WTC11 (cell line): Measurements from ENCODE around the gene KLC3. TPM values are rescaled to one million over a fixed set of nuclear protein-coding genes. Genes with fewer than 3 reads are reported as not detected.

Experiments used
- ATAC-seq: fragments of 200-7000 bp; cut with Tn5 transposase; 2 replicates; pipeline ENCODE4 v1.10.0; 2021; ENCODE audit warnings: mild to moderate bottlenecking, moderate library complexity
- CTCF ChIA-PET: fragments of 300-600 bp; sonication (Branson Sonifier 250); formaldehyde crosslinking; loops from one replicate; lab custom pipeline; 2021; ENCODE audit warnings: antibody characterized with exemption; lab: Charles Lee
- POLR2A ChIA-PET: fragments of 350-600 bp; sonication (Branson Sonifier 250); formaldehyde crosslinking; loops from one replicate; lab custom pipeline; 2021; ENCODE audit warnings: antibody characterized with exemption; lab: Charles Lee
- DNase-seq: peaks from one replicate; pipeline ENCODE4 v3.0.0; 2021; ENCODE audit warnings: low spot score
- H3K27ac Mint-ChIP-seq: 2 replicates; pipeline ENCODE4 v1.8.0; 2021; ENCODE audit warnings: mixed read lengths
- H3K27me3 Mint-ChIP-seq: 2 replicates; pipeline ENCODE4 v1.8.0; 2021; ENCODE audit warnings: low read depth, mild to moderate bottlenecking, moderate library complexity, mixed read lengths
- H3K36me3 Mint-ChIP-seq: 2 replicates; pipeline ENCODE4 v1.8.0; 2021; ENCODE audit warnings: mixed read lengths
- H3K4me1 Mint-ChIP-seq: 2 replicates; pipeline ENCODE4 v1.8.0; 2022; ENCODE audit warnings: mixed read lengths
- H3K4me3 Mint-ChIP-seq: 2 replicates; pipeline ENCODE4 v1.8.0; 2021; ENCODE audit warnings: mild to moderate bottlenecking, moderate library complexity, mixed read lengths
- H3K9me3 Mint-ChIP-seq: 2 replicates; pipeline ENCODE4 v1.8.0; 2021; ENCODE audit warnings: mixed read lengths
- ARID4B ChIP-seq: sonication (generic); formaldehyde crosslinking; IDR thresholded peaks from 2 replicates; pipeline ENCODE4 v1.8.0; 2023; ENCODE audit warnings: missing genetic modification reagents, mild to moderate bottlenecking, borderline replicate concordance
- CBFB ChIP-seq: sonication (generic); formaldehyde crosslinking; IDR thresholded peaks from 2 replicates; pipeline ENCODE4 v1.8.1; 2022; ENCODE audit warnings: mild to moderate bottlenecking, low read depth, missing genetic modification reagents
- ELF4 ChIP-seq: sonication (generic); formaldehyde crosslinking; IDR thresholded peaks from 2 replicates; pipeline ENCODE4 v1.8.1; 2022; ENCODE audit warnings: low read depth, mild to moderate bottlenecking, moderate library complexity, missing genetic modification reagents
- ESRRA ChIP-seq: sonication (generic); formaldehyde crosslinking; IDR thresholded peaks from 2 replicates; pipeline ENCODE4 v1.8.1; 2022; ENCODE audit warnings: mild to moderate bottlenecking, missing genetic modification reagents, borderline replicate concordance
- FOXJ3 ChIP-seq: sonication (generic); formaldehyde crosslinking; IDR thresholded peaks from 2 replicates; pipeline ENCODE4 v1.9.0; 2021; ENCODE audit warnings: missing genetic modification reagents, mild to moderate bottlenecking, borderline replicate concordance
- GTF2I ChIP-seq: fragments of 250-450 bp; sonication (Bioruptor Pico); conservative IDR thresholded peaks from 2 replicates; pipeline ENCODE4 v1.4.0; 2021; ENCODE audit warnings: mild to moderate bottlenecking
- IRF2 ChIP-seq: sonication (generic); formaldehyde crosslinking; IDR thresholded peaks from 2 replicates; pipeline ENCODE4 v1.8.0; 2022; ENCODE audit warnings: low read depth, missing genetic modification reagents, borderline replicate concordance
- MLX ChIP-seq: sonication (generic); formaldehyde crosslinking; IDR thresholded peaks from 2 replicates; pipeline ENCODE4 v1.8.1; 2023; ENCODE audit warnings: mild to moderate bottlenecking, missing genetic modification reagents, moderate library complexity
- NFATC4 ChIP-seq: fragments of 250-450 bp; sonication (Bioruptor Pico); IDR thresholded peaks from 2 replicates; pipeline ENCODE4 v1.9.0; 2021; ENCODE audit warnings: mild to moderate bottlenecking
- OVOL2 ChIP-seq: fragments of 250-450 bp; sonication (Bioruptor Pico); IDR thresholded peaks from 2 replicates; pipeline ENCODE4 v1.9.0; 2021; ENCODE audit warnings: mild to moderate bottlenecking, borderline replicate concordance
- PRDM15 ChIP-seq: sonication (generic); formaldehyde crosslinking; IDR thresholded peaks from 2 replicates; pipeline ENCODE4 v1.8.0; 2022; ENCODE audit warnings: missing genetic modification reagents
- RELA ChIP-seq: sonication (generic); formaldehyde crosslinking; IDR thresholded peaks from 2 replicates; pipeline ENCODE4 v1.8.1; 2022; ENCODE audit warnings: missing genetic modification reagents, mild to moderate bottlenecking, borderline replicate concordance
- SMAD3 ChIP-seq: sonication (generic); formaldehyde crosslinking; IDR thresholded peaks from 2 replicates; pipeline ENCODE4 v1.8.0; 2022; ENCODE audit warnings: missing genetic modification reagents, mild to moderate bottlenecking, borderline replicate concordance
- ZBTB21 ChIP-seq: sonication (generic); formaldehyde crosslinking; IDR thresholded peaks from 2 replicates; pipeline ENCODE4 v1.8.1; 2023; ENCODE audit warnings: mild to moderate bottlenecking, missing genetic modification reagents, borderline replicate concordance
- ZNF121 ChIP-seq: sonication (generic); formaldehyde crosslinking; IDR thresholded peaks from 2 replicates; pipeline ENCODE4 v1.8.0; 2023; ENCODE audit warnings: missing genetic modification reagents
- total RNA-seq: library from RNA; stranded (reverse); gene quantifications from 3 replicates; pipeline ENCODE4 v1.2.3, GENCODE V29; 2021
- TF ChIP-seq, protein P1 (sequence below): sonication (generic); formaldehyde crosslinking; IDR thresholded peaks from 2 replicates; pipeline ENCODE4 v1.8.1; 2023; ENCODE audit warnings: mild to moderate bottlenecking, moderate library complexity, missing genetic modification reagents
- TF ChIP-seq, protein P2 (sequence below): fragments of 250-450 bp; sonication (Bioruptor Pico); conservative IDR thresholded peaks from 2 replicates; pipeline ENCODE4 v1.9.0; 2021; ENCODE audit warnings: mild to moderate bottlenecking

Gene KLC3
- total RNA-seq, 1 experiment from 2014 or later = 5.2 TPM

DNA sequence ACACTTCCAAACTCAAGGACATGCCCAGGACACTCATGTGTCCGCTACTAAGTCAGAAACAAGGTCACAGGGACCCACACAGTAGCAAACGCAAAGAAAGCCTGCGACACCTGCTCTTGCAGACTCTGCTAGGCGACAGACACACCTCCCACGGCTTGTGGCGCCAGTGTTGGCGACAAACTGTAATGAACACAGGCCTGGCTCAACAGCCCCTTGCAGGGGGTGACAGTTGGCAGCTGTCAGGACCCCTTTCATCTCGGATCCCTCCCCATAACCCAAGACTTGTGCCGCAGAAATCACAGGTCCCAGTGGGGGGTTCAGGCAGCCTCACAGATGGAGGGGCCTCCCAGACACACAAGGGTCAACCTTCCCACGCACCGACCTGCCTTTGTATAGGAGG lies 18.2 kb upstream of the KLC3 start:
- H3K27me3 Mint-ChIP-seq = peaks cover 34% of the 10 kb centered on the region
- H3K9me3 Mint-ChIP-seq = no peaks in the 10 kb centered on the region
- no peak overlapping the region for H3K4me3 Mint-ChIP-seq
- ChIA-PET POLR2A (no interaction called here), CTCF (interaction anchor here (1.4 kb wide), 1 partner anchor 122 kb away, joined by 4 read pairs; no protein-coding TSS in a partner anchor)
- no peak overlapping the region for H3K27ac Mint-ChIP-seq
- H3K4me1 Mint-ChIP-seq = peaks cover 18% of the 10 kb centered on the region
- DNase-seq (no peak), ATAC-seq (no peak)
- TF ChIP-seq ESRRA (no peak), MLX (CRISPR knock-in tag) (no peak), SMAD3 (CRISPR knock-in tag) (no peak), NFATC4 (no peak), RELA (CRISPR knock-in tag) (no peak), ARID4B (CRISPR knock-in tag) (no peak), IRF2 (CRISPR knock-in tag) (no peak), OVOL2 (CRISPR knock-in tag) (no peak), ELF4 (CRISPR knock-in tag) (no peak), CBFB (CRISPR knock-in tag) (no peak), GTF2I (CRISPR knock-in tag) (no peak), ZNF121 (CRISPR knock-in tag) (no peak), FOXJ3 (no peak), PRDM15 (CRISPR knock-in tag) (no peak), ZBTB21 (CRISPR knock-in tag) (no peak)
- TF ChIP-seq, protein P1, sequence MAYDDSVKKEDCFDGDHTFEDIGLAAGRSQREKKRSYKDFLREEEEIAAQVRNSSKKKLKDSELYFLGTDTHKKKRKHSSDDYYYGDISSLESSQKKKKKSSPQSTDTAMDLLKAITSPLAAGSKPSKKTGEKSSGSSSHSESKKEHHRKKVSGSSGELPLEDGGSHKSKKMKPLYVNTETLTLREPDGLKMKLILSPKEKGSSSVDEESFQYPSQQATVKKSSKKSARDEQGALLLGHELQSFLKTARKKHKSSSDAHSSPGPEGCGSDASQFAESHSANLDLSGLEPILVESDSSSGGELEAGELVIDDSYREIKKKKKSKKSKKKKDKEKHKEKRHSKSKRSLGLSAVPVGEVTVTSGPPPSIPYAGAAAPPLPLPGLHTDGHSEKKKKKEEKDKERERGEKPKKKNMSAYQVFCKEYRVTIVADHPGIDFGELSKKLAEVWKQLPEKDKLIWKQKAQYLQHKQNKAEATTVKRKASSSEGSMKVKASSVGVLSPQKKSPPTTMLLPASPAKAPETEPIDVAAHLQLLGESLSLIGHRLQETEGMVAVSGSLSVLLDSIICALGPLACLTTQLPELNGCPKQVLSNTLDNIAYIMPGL (CRISPR knock-in tag) = no peak
- TF ChIP-seq, protein P2, sequence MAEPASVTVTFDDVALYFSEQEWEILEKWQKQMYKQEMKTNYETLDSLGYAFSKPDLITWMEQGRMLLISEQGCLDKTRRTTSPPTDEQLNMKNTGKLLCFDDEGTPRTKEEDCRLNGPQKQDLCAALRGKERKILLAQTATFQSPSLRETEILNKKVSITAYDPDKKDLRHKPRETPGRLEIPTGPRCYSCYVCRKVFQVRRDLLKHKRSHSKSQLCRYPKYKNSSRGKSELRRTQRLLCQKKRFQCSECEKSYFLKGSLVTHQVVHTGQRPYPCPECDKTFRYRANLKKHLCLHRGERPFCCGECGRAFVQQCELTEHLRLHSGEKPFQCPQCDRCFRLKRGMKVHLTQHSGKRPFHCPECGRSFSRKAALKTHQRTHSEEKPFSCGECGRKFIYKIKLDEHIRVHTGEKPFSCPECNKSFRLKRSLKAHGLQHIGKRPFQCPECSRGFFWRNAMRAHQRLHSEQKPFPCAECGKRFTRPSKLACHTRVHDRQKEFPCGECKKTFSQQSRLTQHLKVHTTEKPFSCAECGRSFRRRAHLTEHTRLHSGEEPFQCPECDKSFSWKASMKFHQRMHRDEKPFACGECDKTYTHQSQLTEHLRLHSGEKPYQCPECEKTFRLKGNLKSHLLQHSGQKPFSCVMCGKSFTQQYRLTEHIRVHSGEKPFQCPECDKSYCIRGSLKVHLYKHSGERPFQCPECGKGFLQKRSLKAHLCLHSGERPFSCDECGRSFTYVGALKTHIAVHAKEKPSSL (CRISPR knock-in tag) = no peak
- H3K36me3 Mint-ChIP-seq = no peaks in the 10 kb centered on the region
